HEK293T (cell line): ENCODE results near the gene C1QTNF8.

ENCODE experiments used
- BHLHE40 ChIP-seq: fragments of 450-650 bp; IDR thresholded peaks from 2 replicates; pipeline ENCODE4 v1.6.1; 2016; ENCODE audit warnings: mild to moderate bottlenecking, moderate library complexity, borderline replicate concordance
- FOXA1 ChIP-seq: fragments of 450-650 bp; IDR thresholded peaks from 2 replicates; pipeline ENCODE4 v1.6.1; 2016; ENCODE audit warnings: mild to moderate bottlenecking
- FOXK2 ChIP-seq: fragments of 450-650 bp; IDR thresholded peaks from 2 replicates; pipeline ENCODE4 v1.6.1; 2016; ENCODE audit warnings: mild to moderate bottlenecking
- LEF1 ChIP-seq: fragments of 450-650 bp; IDR thresholded peaks from 2 replicates; pipeline ENCODE4 v1.6.1; 2017; ENCODE audit warnings: mild to moderate bottlenecking, borderline replicate concordance
- PKNOX1 ChIP-seq: fragments of 450-650 bp; IDR thresholded peaks from 2 replicates; pipeline ENCODE4 v1.6.1; 2016
- SP1 ChIP-seq: fragments of 450-650 bp; IDR thresholded peaks from 2 replicates; pipeline ENCODE4 v1.6.1; 2017
- SUZ12 ChIP-seq: fragments of 450-650 bp; IDR thresholded peaks from 2 replicates; pipeline ENCODE4 v1.6.1; 2016; ENCODE audit warnings: mild to moderate bottlenecking
- ZNF384 ChIP-seq: fragments of 450-650 bp; IDR thresholded peaks from 2 replicates; pipeline ENCODE4 v1.6.1; 2016

- no peak for TF ChIP-seq SP1
- no peak for TF ChIP-seq SUZ12
- TF ChIP-seq FOXK2, result no peak
- no peak for TF ChIP-seq PKNOX1
- TF ChIP-seq BHLHE40, result no peak
- TF ChIP-seq ZNF384, result no peak
- no peak for TF ChIP-seq FOXA1
- no peak for TF ChIP-seq LEF1
Observed at GRCh38 chr16:1126044-1126443, 30.0 kb upstream of the C1QTNF8 start.
